Measurements from ENCODE around the gene EOLA1.

GRCh38 chrX:149516604-149517003 is 24.2 kb upstream of the EOLA1 start:
- no peak for TF ChIP-seq EZH2 (IDR thresholded peaks at IDR 0.05; ENCODE audit: low read depth)
- no peak for TF ChIP-seq CTCF (conservative IDR thresholded peaks at IDR 0.05)
